Neural cell (in vitro differentiated cells): ENCODE measurements around the gene ZSCAN1. TPM values are rescaled to one million over a fixed set of nuclear protein-coding genes. Genes with fewer than 3 reads are reported as not detected.

Experiments
- H2AFZ ChIP-seq: fragments of 200-600, 300-800 bp; sonication (generic), shearing (Covaris generic); 2 replicates; pipeline ENCODE4 v1.6.0; 2014; ENCODE audit warnings: low read depth, mild to moderate bottlenecking, antibody characterized with exemption, low read length, moderate library complexity
- H3F3A ChIP-seq: fragments of 200-600 bp; shearing (Covaris generic); 2 replicates; pipeline ENCODE4 v1.6.1; 2016; ENCODE audit warnings: mild to moderate bottlenecking, moderate library complexity, mixed read lengths, antibody characterized with exemption, low read length; ENCODE audit not compliant: insufficient read depth, poor library complexity, severe bottlenecking
- H3K27ac ChIP-seq: fragments of 200-600, 300-800 bp; sonication (generic), shearing (Covaris generic); 2 replicates; pipeline ENCODE4 v1.5.1; 2014; ENCODE audit warnings: mild to moderate bottlenecking, low read length, moderate library complexity
- H3K27me3 ChIP-seq: fragments of 300-800, 200-600 bp; sonication (generic), shearing (Covaris generic); 2 replicates; pipeline ENCODE4 v1.6.0; 2014; ENCODE audit warnings: mild to moderate bottlenecking, low read depth, low read length, moderate library complexity; ENCODE audit not compliant: insufficient read depth
- H3K36me3 ChIP-seq: fragments of 300-800, 200-600 bp; sonication (generic), shearing (Covaris generic); 2 replicates; pipeline ENCODE4 v1.5.1; 2014; ENCODE audit warnings: mild to moderate bottlenecking, antibody characterized with exemption, low read length, moderate library complexity; ENCODE audit not compliant: insufficient read depth
- H3K4me2 ChIP-seq: fragments of 300-800, 200-600 bp; sonication (generic), shearing (Covaris generic); 2 replicates; pipeline ENCODE4 v1.6.0; 2014; ENCODE audit warnings: mild to moderate bottlenecking, low read length
- H3K4me3 ChIP-seq: fragments of 300-800, 200-600 bp; sonication (generic), shearing (Covaris generic); 2 replicates; pipeline ENCODE4 v1.5.1; 2014; ENCODE audit warnings: mild to moderate bottlenecking, low read length, moderate library complexity
- H3K79me2 ChIP-seq: fragments of 200-600 bp; shearing (Covaris generic); replicated peaks from 2 replicates; pipeline ENCODE4 v1.6.0; 2014; ENCODE audit warnings: mild to moderate bottlenecking, low read length, moderate library complexity; ENCODE audit not compliant: insufficient read depth
- H3K9ac ChIP-seq: fragments of 300-800, 200-600 bp; sonication (generic), shearing (Covaris generic); 2 replicates; pipeline ENCODE4 v1.6.1; 2016; ENCODE audit warnings: mild to moderate bottlenecking, low read length, mixed read lengths
- H3K9me2 ChIP-seq: fragments of 200-600 bp; shearing (Covaris generic); 2 replicates; pipeline ENCODE4 v1.6.1; 2016; ENCODE audit warnings: mild to moderate bottlenecking, low read length, mixed read lengths; ENCODE audit not compliant: insufficient read depth
- H3K9me3 ChIP-seq: fragments of 200-600, 300-800 bp; sonication (generic), shearing (Covaris generic); 2 replicates; pipeline ENCODE4 v1.6.1; 2016; ENCODE audit warnings: mild to moderate bottlenecking, mixed run types, low read length, moderate library complexity, mixed read lengths
- H4K20me1 ChIP-seq: fragments of 200-600 bp; shearing (Covaris generic); 2 replicates; pipeline ENCODE4 v1.6.1; 2016; ENCODE audit warnings: mild to moderate bottlenecking, mixed run types; ENCODE audit not compliant: insufficient read depth
- EP300 ChIP-seq: fragments of 450-650 bp; conservative IDR thresholded peaks from 2 replicates; pipeline ENCODE4 v1.6.1; 2014; ENCODE audit warnings: antibody characterized with exemption, mild to moderate bottlenecking, moderate library complexity; ENCODE audit not compliant: poor library complexity, severe bottlenecking
- EZH2 ChIP-seq: fragments of 200-600, 300-800 bp; shearing (Covaris generic), sonication (generic); IDR thresholded peaks from 2 replicates; pipeline ENCODE4 v1.6.1; 2014; ENCODE audit warnings: antibody characterized with exemption, low read length, borderline replicate concordance, mild to moderate bottlenecking; ENCODE audit not compliant: insufficient read depth, poor library complexity, severe bottlenecking
- MXI1 ChIP-seq: fragments of 450-650 bp; conservative IDR thresholded peaks from 2 replicates; pipeline ENCODE4 v1.6.1; 2014; ENCODE audit warnings: antibody characterized with exemption, mild to moderate bottlenecking; ENCODE audit not compliant: poor library complexity, severe bottlenecking
- POLR2AphosphoS5 ChIP-seq: IDR thresholded peaks from 2 replicates; pipeline ENCODE4 v1.6.1; 2012
- RAD21 ChIP-seq: fragments of 450-650 bp; conservative IDR thresholded peaks from 2 replicates; pipeline ENCODE4 v1.6.1; 2014; ENCODE audit warnings: antibody characterized with exemption, mild to moderate bottlenecking, moderate library complexity
- SMC3 ChIP-seq: fragments of 450-650 bp; conservative IDR thresholded peaks from 2 replicates; pipeline ENCODE4 v1.6.1; 2014; ENCODE audit warnings: antibody characterized with exemption, mild to moderate bottlenecking, moderate library complexity; ENCODE audit not compliant: poor library complexity
- TAF1 ChIP-seq: IDR thresholded peaks from 2 replicates; pipeline ENCODE4 v1.6.1; 2012; ENCODE audit warnings: low read depth
- polyA plus RNA-seq: library from polyadenylated mRNA; depleted of rRNA; stranded (reverse); fragments of >200 nt; gene quantifications from 2 replicates; pipeline ENCODE4 v1.2.3, GENCODE V29; 2014
- TF ChIP-seq, protein P1 (sequence below): fragments of 450-650 bp; IDR thresholded peaks from 2 replicates; pipeline ENCODE4 v1.5.1; 2014; ENCODE audit warnings: antibody characterized with exemption, mild to moderate bottlenecking, moderate library complexity; ENCODE audit not compliant: poor library complexity, severe bottlenecking
- TF ChIP-seq, protein P2 (sequence below): IDR thresholded peaks from 2 replicates; pipeline ENCODE4 v1.6.1; 2012; ENCODE audit warnings: borderline replicate concordance

ZSCAN1 gene
- polyA plus RNA-seq, 1 donor from 2014 or later = 6.3 TPM

DNA sequence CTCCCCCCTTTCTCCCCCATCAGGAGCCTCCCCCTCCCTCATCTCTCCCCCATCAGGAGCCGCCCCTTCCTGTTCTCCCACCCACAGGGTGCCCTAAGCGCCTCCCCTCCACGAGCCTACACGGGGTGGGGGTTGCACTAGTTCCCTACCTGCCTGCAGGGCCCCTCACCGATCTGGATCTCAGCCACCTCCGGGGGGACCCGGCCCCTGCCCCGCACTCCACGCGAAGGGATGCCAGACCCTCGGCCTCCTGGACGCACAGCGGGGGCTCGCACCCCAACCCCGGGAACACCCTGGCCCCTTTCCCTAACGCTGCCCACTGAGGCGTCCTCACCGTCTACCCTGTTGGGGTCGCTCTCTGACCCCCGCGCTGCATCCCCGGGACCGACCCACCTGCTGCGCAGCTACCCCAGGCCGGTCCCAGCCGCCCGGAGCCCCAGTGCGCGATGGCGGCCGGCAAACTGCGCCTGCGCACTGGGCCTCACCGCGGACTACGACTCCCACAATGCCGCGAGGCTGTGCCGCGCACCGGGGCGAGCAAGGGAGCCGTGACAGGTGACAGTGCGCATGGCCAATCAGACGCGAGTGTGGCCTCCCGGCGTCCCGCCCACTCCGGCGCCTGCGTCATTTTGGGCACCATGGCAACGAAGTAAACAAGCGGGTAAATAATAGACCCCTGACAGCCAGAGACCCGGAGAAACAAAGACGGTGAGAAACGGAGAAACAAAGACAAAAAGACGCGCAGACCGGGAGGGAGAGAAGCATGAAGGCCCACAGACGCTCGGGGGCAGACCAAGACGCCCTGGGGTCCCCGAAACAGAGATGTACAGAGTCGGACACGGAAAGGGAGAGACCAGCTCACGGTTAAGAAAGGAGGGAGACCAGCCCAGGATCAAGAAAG, 64.2 kb downstream of the ZSCAN1 start, which contains the start of gene ZSCAN18:
Gene ZSCAN18 (minus strand): TSS at position 451 of the 901 bp plus-strand sequence. CDS start 7,964 bp downstream, outside the sequence.
- Histone ChIP-seq H3K4me2 (peak within 1 kb of the TSS; percentile 88), H3K9me3 (peaks cover 39% of the 10 kb centered on the region), H2AFZ (peak within 1 kb of the TSS; percentile 74), H3K27me3 (no peaks in the 10 kb centered on the region), H3K4me3 (peak within 1 kb of the TSS; percentile 98), H3K36me3 (peaks cover 27% of the 10 kb centered on the region), H4K20me1 (no peaks in the 10 kb centered on the region), H3K79me2 (peaks cover 28% of the 10 kb centered on the region), H3F3A (peaks cover 2% of the 10 kb centered on the region), H3K27ac (peak within 1 kb of the TSS; percentile 99), H3K9ac (peak within 1 kb of the TSS; percentile 96), H3K9me2 (no peaks in the 10 kb centered on the region)
- TF ChIP-seq TAF1 = peak; percentile 85
- no peak for TF ChIP-seq RAD21
- TF ChIP-seq, protein P1, sequence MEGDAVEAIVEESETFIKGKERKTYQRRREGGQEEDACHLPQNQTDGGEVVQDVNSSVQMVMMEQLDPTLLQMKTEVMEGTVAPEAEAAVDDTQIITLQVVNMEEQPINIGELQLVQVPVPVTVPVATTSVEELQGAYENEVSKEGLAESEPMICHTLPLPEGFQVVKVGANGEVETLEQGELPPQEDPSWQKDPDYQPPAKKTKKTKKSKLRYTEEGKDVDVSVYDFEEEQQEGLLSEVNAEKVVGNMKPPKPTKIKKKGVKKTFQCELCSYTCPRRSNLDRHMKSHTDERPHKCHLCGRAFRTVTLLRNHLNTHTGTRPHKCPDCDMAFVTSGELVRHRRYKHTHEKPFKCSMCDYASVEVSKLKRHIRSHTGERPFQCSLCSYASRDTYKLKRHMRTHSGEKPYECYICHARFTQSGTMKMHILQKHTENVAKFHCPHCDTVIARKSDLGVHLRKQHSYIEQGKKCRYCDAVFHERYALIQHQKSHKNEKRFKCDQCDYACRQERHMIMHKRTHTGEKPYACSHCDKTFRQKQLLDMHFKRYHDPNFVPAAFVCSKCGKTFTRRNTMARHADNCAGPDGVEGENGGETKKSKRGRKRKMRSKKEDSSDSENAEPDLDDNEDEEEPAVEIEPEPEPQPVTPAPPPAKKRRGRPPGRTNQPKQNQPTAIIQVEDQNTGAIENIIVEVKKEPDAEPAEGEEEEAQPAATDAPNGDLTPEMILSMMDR = peak; percentile 16
- peak; percentile 55 for TF ChIP-seq MXI1
- TF ChIP-seq, protein P2, sequence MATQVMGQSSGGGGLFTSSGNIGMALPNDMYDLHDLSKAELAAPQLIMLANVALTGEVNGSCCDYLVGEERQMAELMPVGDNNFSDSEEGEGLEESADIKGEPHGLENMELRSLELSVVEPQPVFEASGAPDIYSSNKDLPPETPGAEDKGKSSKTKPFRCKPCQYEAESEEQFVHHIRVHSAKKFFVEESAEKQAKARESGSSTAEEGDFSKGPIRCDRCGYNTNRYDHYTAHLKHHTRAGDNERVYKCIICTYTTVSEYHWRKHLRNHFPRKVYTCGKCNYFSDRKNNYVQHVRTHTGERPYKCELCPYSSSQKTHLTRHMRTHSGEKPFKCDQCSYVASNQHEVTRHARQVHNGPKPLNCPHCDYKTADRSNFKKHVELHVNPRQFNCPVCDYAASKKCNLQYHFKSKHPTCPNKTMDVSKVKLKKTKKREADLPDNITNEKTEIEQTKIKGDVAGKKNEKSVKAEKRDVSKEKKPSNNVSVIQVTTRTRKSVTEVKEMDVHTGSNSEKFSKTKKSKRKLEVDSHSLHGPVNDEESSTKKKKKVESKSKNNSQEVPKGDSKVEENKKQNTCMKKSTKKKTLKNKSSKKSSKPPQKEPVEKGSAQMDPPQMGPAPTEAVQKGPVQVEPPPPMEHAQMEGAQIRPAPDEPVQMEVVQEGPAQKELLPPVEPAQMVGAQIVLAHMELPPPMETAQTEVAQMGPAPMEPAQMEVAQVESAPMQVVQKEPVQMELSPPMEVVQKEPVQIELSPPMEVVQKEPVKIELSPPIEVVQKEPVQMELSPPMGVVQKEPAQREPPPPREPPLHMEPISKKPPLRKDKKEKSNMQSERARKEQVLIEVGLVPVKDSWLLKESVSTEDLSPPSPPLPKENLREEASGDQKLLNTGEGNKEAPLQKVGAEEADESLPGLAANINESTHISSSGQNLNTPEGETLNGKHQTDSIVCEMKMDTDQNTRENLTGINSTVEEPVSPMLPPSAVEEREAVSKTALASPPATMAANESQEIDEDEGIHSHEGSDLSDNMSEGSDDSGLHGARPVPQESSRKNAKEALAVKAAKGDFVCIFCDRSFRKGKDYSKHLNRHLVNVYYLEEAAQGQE = peak; percentile 83
- TF ChIP-seq EZH2 = no peak
- TF ChIP-seq SMC3 = peak; percentile 49
- peak; percentile 95 for TF ChIP-seq POLR2AphosphoS5
- peak; percentile 93 for TF ChIP-seq EP300

DNA sequence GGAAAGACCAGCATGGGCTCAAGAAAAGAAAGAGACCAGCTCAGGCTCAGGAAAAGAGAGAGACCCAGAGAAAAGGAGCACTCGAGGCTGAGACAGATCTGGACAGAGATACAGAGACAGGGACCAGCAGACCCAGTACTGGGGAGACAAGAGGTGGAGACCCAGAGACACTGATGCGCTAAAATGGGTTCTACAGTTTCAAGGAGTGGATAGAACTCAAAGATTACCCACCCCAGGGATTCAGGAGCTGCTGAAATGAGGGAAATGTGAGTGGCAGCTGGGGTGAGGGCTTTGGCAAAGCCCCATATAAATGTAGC, 64.8 kb downstream of the ZSCAN1 start:
- Histone ChIP-seq H3K4me2 (peak overlapping the region; percentile 88), H3F3A (peaks cover 2% of the 10 kb centered on the region), H3K27ac (peak overlapping the region; percentile 99), H3K79me2 (peaks cover 24% of the 10 kb centered on the region), H3K27me3 (no peaks in the 10 kb centered on the region), H3K4me3 (peak overlapping the region; percentile 98), H3K9ac (peak overlapping the region; percentile 96), H4K20me1 (no peaks in the 10 kb centered on the region), H3K36me3 (peaks cover 21% of the 10 kb centered on the region), H2AFZ (peak overlapping the region; percentile 74), H3K9me2 (no peaks in the 10 kb centered on the region), H3K9me3 (peaks cover 34% of the 10 kb centered on the region)
- TF ChIP-seq POLR2AphosphoS5 = no peak
- TF ChIP-seq, protein P2 = peak; percentile 10
